Measurements from ENCODE around the gene MAMLD1.

DNA sequence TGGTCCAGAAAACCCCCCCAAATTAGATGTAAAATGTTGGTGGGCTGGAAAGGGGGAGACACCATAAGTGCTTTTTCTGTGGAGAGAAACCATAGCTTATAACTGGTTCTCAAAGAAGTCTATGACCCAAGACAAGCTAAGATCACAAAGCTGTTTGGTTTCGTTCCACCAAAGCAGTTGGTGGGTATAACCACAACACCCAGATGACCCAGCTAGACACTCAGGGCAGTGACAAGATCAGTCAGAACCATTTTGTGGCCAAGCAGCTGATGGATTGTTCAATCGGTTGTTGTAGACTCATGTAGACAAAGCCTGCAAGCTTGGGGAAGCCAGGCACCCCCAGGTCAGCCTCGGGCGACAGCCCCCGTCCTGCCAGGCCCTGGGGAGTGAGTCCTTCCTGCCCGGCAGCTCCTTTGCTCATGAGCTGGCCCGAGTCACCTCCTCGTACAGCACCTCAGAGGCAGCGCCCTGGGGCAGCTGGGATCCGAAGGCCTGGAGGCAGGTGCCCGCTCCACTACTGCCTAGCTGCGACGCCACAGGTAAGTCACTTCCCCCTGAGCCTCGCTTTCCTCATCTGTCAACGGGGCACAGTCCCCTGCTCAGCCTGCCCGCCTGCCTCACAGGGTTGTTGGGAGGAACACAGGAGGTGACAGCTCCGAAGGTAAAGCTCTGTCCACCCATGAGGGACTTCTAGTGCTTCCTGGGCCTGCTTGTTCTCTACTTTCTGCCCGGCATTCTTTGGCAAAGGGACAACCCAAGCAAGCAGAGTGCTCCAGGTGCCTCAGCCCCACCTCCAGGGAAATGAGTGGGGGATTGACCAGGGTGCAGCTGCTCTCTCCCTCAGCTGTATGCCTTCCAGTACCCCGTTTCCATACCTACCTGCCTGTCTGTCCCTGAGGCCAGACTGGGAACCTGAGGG, 140.1 kb downstream of the MAMLD1 start:
- TF ChIP-seq, protein P1, sequence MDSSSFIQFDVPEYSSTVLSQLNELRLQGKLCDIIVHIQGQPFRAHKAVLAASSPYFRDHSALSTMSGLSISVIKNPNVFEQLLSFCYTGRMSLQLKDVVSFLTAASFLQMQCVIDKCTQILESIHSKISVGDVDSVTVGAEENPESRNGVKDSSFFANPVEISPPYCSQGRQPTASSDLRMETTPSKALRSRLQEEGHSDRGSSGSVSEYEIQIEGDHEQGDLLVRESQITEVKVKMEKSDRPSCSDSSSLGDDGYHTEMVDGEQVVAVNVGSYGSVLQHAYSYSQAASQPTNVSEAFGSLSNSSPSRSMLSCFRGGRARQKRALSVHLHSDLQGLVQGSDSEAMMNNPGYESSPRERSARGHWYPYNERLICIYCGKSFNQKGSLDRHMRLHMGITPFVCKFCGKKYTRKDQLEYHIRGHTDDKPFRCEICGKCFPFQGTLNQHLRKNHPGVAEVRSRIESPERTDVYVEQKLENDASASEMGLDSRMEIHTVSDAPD (CRISPR knock-in tag; IDR thresholded peaks at IDR 0.05): no peak
- TF ChIP-seq FIP1L1 (IDR thresholded peaks at IDR 0.05; ENCODE audit: low read depth, low read length, poor library complexity, severe bottlenecking) (no peak), POLR2A (conservative IDR thresholded peaks at IDR 0.05) (no peak), MEIS2 (IDR thresholded peaks at IDR 0.05; ENCODE audit: partially characterized antibody) (no peak), SMARCE1 (IDR thresholded peaks at IDR 0.05) (no peak)
- TF ChIP-seq, protein P2, sequence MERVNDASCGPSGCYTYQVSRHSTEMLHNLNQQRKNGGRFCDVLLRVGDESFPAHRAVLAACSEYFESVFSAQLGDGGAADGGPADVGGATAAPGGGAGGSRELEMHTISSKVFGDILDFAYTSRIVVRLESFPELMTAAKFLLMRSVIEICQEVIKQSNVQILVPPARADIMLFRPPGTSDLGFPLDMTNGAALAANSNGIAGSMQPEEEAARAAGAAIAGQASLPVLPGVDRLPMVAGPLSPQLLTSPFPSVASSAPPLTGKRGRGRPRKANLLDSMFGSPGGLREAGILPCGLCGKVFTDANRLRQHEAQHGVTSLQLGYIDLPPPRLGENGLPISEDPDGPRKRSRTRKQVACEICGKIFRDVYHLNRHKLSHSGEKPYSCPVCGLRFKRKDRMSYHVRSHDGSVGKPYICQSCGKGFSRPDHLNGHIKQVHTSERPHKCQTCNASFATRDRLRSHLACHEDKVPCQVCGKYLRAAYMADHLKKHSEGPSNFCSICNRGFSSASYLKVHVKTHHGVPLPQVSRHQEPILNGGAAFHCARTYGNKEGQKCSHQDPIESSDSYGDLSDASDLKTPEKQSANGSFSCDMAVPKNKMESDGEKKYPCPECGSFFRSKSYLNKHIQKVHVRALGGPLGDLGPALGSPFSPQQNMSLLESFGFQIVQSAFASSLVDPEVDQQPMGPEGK (CRISPR knock-in tag; IDR thresholded peaks at IDR 0.05; ENCODE audit: borderline replicate concordance): no peak

Measured in K562 (cell line).